AG10803 (cell line): ENCODE data around the gene ABCA7.

Source experiments
- DNase-seq: peaks from one replicate; pipeline ENCODE4 v3.0.0; 2010; ENCODE audit warnings: low read depth
- H3K4me3 ChIP-seq: 2 replicates; pipeline ENCODE4 v1.5.1; 2011; ENCODE audit warnings: mild to moderate bottlenecking, low read length, control low read depth
- CTCF ChIP-seq: conservative IDR thresholded peaks from 2 replicates; pipeline ENCODE4 v1.5.1; 2011; ENCODE audit warnings: mild to moderate bottlenecking, low read length, control low read depth, inconsistent platforms

The ABCA7 gene

GRCh38 chr19:1067341-1067957 is 27.5 kb downstream of the ABCA7 start:
- DNase-seq, result no peak
- no peak for TF ChIP-seq CTCF
- H3K4me3 ChIP-seq, result no peak overlapping the region

GRCh38 chr19:1068009-1069001 is 28.4 kb downstream of the ABCA7 start:
- H3K4me3 ChIP-seq, result no peak overlapping the region
- DNase-seq, result no peak
- TF ChIP-seq CTCF, result no peak

GRCh38 chr19:1069009-1069779 is 29.3 kb downstream of the ABCA7 start:
- H3K4me3 ChIP-seq, result no peak overlapping the region
- no peak for DNase-seq
- TF ChIP-seq CTCF, result no peak

- no peak for DNase-seq
- peak; percentile 23; the same call in 1 of the 2 replicates for TF ChIP-seq CTCF
- no peak overlapping the region for H3K4me3 ChIP-seq
These were observed 30.6 kb downstream of the ABCA7 start for GRCh38 chr19:1070576-1070930.

- no peak overlapping the region for H3K4me3 ChIP-seq
- no peak for TF ChIP-seq CTCF
- no peak for DNase-seq
These were observed 31.3 kb downstream of the ABCA7 start for GRCh38 chr19:1070931-1071791.

- no peak overlapping the region for H3K4me3 ChIP-seq
- DNase-seq, result no peak
- no peak for TF ChIP-seq CTCF
These were observed 32.6 kb downstream of the ABCA7 start for GRCh38 chr19:1072371-1073015.
